Measurements from ENCODE around the gene XYLT1. TPM values are rescaled to one million over a fixed set of nuclear protein-coding genes. Genes with fewer than 3 reads are reported as not detected.

Gene XYLT1
- total and polyA plus RNA-seq, 9 of the 15 experiments (the other 6 are each of a cell fraction or from before 2014, with no cell fraction given) = 0.03 to 0.09 (median 0.08) TPM; not detected in 6

DNA sequence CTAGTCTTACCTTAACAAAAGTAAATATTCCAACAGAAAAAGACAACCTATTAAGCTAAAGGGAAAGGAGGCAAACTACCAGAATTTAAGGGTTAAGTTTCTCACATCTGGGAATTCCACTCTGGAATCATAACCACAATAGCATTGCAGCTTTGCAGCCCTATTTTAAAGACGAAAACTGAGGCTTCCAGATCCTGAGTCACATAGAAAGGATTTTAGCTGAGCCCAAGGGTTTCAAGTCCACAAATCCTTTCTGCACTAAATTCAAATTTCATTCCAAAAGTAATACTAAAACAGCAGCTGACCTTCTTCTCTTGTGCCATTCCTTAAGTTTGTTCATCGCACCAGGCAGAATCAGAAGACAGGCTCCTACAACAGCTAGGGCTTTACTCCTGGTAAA is 17.8 kb downstream of the XYLT1 start:
- Histone ChIP-seq H3K9me1 (ENCODE audit: control insufficient read depth, insufficient read depth, low read length) (no peaks in the 10 kb centered on the region), H3K4me3 (no peak overlapping the region), H3K36me3 (ENCODE audit: control insufficient read depth, insufficient read depth, low read length) (no peaks in the 10 kb centered on the region), H3K27me3 (ENCODE audit: control insufficient read depth in 2 of 2, insufficient read depth in 2 of 2, low read length in 2 of 2) (peaks cover 9 to 27% of the 10 kb centered on the region in 2 experiments; a peak in 4 of 5 replicates), H3K9ac (ENCODE audit: insufficient read depth in 1 of 2, low read depth in 2 of 2, low read length in 2 of 2) (no peak overlapping the region), H3K27ac (ENCODE audit: extremely low read depth, low read depth, low read length) (no peak overlapping the region), H4K20me1 (replicated peaks; ENCODE audit: control insufficient read depth, insufficient read depth, low read length) (no peaks in the 10 kb centered on the region), H2AFZ (ENCODE audit: low read depth, low read length) (no peak overlapping the region), H3K79me2 (ENCODE audit: control insufficient read depth, insufficient read depth, low read length) (no peaks in the 10 kb centered on the region), H3K4me2 (ENCODE audit: insufficient read depth, low read length) (no peak overlapping the region), H3K9me3 (replicated peaks; ENCODE audit: control insufficient read depth, insufficient read depth, low read depth, low read length) (no peaks in the 10 kb centered on the region), H3K4me1 (replicated peaks in 1 of 2; ENCODE audit: control insufficient read depth in 2 of 2, insufficient read depth in 2 of 2, low read length in 2 of 2) (no peaks in the 10 kb centered on the region)
- FAIRE-seq (no peak), ATAC-seq (no peak), DNase-seq (ENCODE audit: extremely low read depth in 1 of 4, low spot score in 3 of 4) (no peak)
- ChIA-PET CTCF (ENCODE audit: low intra/inter-chr PET ratio) (no interaction called here), POLR2A (no interaction called here)
- BruUV-seq (replicated peaks) = no TSS peak
- TF ChIP-seq TGIF2 (CRISPR knock-in tag; IDR thresholded peaks at IDR 0.05) (no peak), FOXA1 (IDR thresholded peaks at IDR 0.05; ENCODE audit: borderline replicate concordance) (no peak), NCOA1 (IDR thresholded peaks at IDR 0.05; ENCODE audit: low read depth) (no peak)
- TF ChIP-seq, protein P1, sequence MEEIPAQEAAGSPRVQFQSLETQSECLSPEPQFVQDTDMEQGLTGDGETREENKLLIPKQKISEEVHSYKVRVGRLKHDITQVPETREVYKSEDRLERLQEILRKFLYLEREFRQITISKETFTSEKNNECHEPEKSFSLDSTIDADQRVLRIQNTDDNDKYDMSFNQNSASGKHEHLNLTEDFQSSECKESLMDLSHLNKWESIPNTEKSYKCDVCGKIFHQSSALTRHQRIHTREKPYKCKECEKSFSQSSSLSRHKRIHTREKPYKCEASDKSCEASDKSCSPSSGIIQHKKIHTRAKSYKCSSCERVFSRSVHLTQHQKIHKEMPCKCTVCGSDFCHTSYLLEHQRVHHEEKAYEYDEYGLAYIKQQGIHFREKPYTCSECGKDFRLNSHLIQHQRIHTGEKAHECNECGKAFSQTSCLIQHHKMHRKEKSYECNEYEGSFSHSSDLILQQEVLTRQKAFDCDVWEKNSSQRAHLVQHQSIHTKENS (CRISPR knock-in tag; IDR thresholded peaks at IDR 0.05) = no peak
- TF ChIP-seq, protein P2, sequence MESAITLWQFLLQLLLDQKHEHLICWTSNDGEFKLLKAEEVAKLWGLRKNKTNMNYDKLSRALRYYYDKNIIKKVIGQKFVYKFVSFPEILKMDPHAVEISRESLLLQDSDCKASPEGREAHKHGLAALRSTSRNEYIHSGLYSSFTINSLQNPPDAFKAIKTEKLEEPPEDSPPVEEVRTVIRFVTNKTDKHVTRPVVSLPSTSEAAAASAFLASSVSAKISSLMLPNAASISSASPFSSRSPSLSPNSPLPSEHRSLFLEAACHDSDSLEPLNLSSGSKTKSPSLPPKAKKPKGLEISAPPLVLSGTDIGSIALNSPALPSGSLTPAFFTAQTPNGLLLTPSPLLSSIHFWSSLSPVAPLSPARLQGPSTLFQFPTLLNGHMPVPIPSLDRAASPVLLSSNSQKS (CRISPR knock-in tag; IDR thresholded peaks at IDR 0.05) = no peak
- TF ChIP-seq, protein P3, sequence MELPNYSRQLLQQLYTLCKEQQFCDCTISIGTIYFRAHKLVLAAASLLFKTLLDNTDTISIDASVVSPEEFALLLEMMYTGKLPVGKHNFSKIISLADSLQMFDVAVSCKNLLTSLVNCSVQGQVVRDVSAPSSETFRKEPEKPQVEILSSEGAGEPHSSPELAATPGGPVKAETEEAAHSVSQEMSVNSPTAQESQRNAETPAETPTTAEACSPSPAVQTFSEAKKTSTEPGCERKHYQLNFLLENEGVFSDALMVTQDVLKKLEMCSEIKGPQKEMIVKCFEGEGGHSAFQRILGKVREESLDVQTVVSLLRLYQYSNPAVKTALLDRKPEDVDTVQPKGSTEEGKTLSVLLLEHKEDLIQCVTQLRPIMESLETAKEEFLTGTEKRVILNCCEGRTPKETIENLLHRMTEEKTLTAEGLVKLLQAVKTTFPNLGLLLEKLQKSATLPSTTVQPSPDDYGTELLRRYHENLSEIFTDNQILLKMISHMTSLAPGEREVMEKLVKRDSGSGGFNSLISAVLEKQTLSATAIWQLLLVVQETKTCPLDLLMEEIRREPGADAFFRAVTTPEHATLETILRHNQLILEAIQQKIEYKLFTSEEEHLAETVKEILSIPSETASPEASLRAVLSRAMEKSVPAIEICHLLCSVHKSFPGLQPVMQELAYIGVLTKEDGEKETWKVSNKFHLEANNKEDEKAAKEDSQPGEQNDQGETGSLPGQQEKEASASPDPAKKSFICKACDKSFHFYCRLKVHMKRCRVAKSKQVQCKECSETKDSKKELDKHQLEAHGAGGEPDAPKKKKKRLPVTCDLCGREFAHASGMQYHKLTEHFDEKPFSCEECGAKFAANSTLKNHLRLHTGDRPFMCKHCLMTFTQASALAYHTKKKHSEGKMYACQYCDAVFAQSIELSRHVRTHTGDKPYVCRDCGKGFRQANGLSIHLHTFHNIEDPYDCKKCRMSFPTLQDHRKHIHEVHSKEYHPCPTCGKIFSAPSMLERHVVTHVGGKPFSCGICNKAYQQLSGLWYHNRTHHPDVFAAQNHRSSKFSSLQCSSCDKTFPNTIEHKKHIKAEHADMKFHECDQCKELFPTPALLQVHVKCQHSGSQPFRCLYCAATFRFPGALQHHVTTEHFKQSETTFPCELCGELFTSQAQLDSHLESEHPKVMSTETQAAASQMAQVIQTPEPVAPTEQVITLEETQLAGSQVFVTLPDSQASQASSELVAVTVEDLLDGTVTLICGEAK (IDR thresholded peaks at IDR 0.05) = no peak
- TF ChIP-seq, protein P3 (CRISPR knock-in tag; IDR thresholded peaks at IDR 0.05) = no peak
- intact Hi-C loops (cut with micrococcal nuclease) (no loop called here), in situ Hi-C loops (cut with MboI) (no loop called here)
- 0% methylated on average over 2 of the region's 2 CpGs for WGBS (ENCODE audit: insufficient coverage, low coverage, missing lambda C conversion rate)

Data from K562 (cell line).